H1 (cell line): Measurements from ENCODE around the gene SH2D1B. TPM values are rescaled to one million over a fixed set of nuclear protein-coding genes. Genes with fewer than 3 reads are reported as not detected.

Experiments
- CTBP2 ChIP-seq: IDR thresholded peaks from 2 replicates; pipeline ENCODE4 v1.7.0; 2011; ENCODE audit warnings: borderline replicate concordance, mild to moderate bottlenecking, moderate library complexity, mixed read lengths, low read length; ENCODE audit not compliant: insufficient read depth, insufficient read length
- KDM1A ChIP-seq: fragments of 200-600, 300-600 bp; sonication (generic); IDR thresholded peaks from 2 replicates; pipeline ENCODE4 v1.7.1; 2016; ENCODE audit warnings: mild to moderate bottlenecking, low read length, borderline replicate concordance
- KDM4A ChIP-seq: IDR thresholded peaks from one replicate; pipeline ENCODE4 v1.7.1; 2012; ENCODE audit warnings: low read depth, mild to moderate bottlenecking, moderate library complexity, low read length, inconsistent platforms; ENCODE audit not compliant: severe bottlenecking
- RFX5 ChIP-seq: IDR thresholded peaks from 2 replicates; pipeline ENCODE4 v1.6.1; 2011; ENCODE audit warnings: low read depth, low read length, improper control_type of control experiment, borderline replicate concordance
- polyA plus RNA-seq, 7 experiments: library from polyadenylated mRNA; depleted of rRNA in 3 of 7; stranded (reverse) in 5 of 7; unstranded in 2 of 7; fragments of >200 nt in 5 of 7; fragments of 200-250 nt in 2 of 7; gene quantifications; 1 replicate in 5 of 7; 2 replicates in 1 of 7; 4 replicates in 1 of 7; pipeline versions ENCODE4 v1.2.1 to v1.2.3, GENCODE V29; 2011 to 2013; ENCODE audit warnings: missing spikeins in 2 of 7, mixed read lengths in 2 of 7
- total RNA-seq: library from RNA; stranded (reverse); fragmentation: NEBNext Ultra II Directional; extraction: Animal tissue kit (Norgen Biotek cat#: 25700); gene quantifications from 2 replicates; pipeline ENCODE4 v1.2.1, GENCODE V29; 2021
- TF ChIP-seq, protein P1 (sequence below): fragments of 300-600 bp; sonication (generic); IDR thresholded peaks from 2 replicates; pipeline ENCODE4 v1.7.1; 2012; ENCODE audit warnings: low read length, moderate library complexity, mild to moderate bottlenecking, inconsistent platforms; ENCODE audit not compliant: insufficient replicate concordance
- TF ChIP-seq, protein P2 (sequence below): IDR thresholded peaks from 2 replicates; pipeline ENCODE4 v1.6.1; 2012; ENCODE audit warnings: inconsistent platforms

The SH2D1B gene
- total and polyA plus RNA-seq, 2 of the 8 experiments (the other 6 are each of a cell fraction or from before 2014, with no cell fraction given) = not detected

DNA sequence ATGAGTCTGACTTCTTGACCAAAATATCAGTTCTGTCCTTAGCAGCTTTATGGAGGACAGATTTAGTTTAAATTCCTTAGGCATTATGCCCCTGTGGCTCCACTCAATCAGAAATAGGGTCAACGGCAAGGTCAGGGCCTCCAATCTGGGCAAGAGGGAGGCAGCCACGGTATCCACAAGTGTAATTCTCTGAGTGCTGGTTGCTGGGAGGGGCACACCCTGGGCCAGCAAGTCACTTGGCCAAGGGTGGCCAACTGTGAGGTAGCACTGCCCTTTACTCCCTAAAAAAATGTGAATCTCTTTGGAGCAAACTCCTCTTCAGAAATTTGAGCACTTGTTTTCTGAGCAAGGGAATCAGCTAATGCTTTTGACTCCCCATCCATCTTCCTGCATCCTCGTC lies 48.1 kb downstream of the SH2D1B start (continued):
- TF ChIP-seq, protein P1, sequence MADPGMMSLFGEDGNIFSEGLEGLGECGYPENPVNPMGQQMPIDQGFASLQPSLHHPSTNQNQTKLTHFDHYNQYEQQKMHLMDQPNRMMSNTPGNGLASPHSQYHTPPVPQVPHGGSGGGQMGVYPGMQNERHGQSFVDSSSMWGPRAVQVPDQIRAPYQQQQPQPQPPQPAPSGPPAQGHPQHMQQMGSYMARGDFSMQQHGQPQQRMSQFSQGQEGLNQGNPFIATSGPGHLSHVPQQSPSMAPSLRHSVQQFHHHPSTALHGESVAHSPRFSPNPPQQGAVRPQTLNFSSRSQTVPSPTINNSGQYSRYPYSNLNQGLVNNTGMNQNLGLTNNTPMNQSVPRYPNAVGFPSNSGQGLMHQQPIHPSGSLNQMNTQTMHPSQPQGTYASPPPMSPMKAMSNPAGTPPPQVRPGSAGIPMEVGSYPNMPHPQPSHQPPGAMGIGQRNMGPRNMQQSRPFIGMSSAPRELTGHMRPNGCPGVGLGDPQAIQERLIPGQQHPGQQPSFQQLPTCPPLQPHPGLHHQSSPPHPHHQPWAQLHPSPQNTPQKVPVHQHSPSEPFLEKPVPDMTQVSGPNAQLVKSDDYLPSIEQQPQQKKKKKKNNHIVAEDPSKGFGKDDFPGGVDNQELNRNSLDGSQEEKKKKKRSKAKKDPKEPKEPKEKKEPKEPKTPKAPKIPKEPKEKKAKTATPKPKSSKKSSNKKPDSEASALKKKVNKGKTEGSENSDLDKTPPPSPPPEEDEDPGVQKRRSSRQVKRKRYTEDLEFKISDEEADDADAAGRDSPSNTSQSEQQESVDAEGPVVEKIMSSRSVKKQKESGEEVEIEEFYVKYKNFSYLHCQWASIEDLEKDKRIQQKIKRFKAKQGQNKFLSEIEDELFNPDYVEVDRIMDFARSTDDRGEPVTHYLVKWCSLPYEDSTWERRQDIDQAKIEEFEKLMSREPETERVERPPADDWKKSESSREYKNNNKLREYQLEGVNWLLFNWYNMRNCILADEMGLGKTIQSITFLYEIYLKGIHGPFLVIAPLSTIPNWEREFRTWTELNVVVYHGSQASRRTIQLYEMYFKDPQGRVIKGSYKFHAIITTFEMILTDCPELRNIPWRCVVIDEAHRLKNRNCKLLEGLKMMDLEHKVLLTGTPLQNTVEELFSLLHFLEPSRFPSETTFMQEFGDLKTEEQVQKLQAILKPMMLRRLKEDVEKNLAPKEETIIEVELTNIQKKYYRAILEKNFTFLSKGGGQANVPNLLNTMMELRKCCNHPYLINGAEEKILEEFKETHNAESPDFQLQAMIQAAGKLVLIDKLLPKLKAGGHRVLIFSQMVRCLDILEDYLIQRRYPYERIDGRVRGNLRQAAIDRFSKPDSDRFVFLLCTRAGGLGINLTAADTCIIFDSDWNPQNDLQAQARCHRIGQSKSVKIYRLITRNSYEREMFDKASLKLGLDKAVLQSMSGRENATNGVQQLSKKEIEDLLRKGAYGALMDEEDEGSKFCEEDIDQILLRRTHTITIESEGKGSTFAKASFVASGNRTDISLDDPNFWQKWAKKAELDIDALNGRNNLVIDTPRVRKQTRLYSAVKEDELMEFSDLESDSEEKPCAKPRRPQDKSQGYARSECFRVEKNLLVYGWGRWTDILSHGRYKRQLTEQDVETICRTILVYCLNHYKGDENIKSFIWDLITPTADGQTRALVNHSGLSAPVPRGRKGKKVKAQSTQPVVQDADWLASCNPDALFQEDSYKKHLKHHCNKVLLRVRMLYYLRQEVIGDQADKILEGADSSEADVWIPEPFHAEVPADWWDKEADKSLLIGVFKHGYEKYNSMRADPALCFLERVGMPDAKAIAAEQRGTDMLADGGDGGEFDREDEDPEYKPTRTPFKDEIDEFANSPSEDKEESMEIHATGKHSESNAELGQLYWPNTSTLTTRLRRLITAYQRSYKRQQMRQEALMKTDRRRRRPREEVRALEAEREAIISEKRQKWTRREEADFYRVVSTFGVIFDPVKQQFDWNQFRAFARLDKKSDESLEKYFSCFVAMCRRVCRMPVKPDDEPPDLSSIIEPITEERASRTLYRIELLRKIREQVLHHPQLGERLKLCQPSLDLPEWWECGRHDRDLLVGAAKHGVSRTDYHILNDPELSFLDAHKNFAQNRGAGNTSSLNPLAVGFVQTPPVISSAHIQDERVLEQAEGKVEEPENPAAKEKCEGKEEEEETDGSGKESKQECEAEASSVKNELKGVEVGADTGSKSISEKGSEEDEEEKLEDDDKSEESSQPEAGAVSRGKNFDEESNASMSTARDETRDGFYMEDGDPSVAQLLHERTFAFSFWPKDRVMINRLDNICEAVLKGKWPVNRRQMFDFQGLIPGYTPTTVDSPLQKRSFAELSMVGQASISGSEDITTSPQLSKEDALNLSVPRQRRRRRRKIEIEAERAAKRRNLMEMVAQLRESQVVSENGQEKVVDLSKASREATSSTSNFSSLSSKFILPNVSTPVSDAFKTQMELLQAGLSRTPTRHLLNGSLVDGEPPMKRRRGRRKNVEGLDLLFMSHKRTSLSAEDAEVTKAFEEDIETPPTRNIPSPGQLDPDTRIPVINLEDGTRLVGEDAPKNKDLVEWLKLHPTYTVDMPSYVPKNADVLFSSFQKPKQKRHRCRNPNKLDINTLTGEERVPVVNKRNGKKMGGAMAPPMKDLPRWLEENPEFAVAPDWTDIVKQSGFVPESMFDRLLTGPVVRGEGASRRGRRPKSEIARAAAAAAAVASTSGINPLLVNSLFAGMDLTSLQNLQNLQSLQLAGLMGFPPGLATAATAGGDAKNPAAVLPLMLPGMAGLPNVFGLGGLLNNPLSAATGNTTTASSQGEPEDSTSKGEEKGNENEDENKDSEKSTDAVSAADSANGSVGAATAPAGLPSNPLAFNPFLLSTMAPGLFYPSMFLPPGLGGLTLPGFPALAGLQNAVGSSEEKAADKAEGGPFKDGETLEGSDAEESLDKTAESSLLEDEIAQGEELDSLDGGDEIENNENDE = no peak
- TF ChIP-seq KDM4A = no peak
- no peak for TF ChIP-seq RFX5
- no peak for TF ChIP-seq CTBP2
- TF ChIP-seq, protein P2, sequence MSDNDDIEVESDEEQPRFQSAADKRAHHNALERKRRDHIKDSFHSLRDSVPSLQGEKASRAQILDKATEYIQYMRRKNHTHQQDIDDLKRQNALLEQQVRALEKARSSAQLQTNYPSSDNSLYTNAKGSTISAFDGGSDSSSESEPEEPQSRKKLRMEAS = no peak
- no peak for TF ChIP-seq KDM1A
- TF ChIP-seq, all 59 proteins: peak for 0
